GM13976 (cell line): ENCODE measurements around the gene GPR37.

Experiments used
- DNase-seq: peaks from one replicate; pipeline ENCODE4 v3.0.0; 2012; ENCODE audit warnings: low spot score
- in situ Hi-C: fragments of 300-500 bp; cut with MboI; formaldehyde crosslinking; loops from one replicate; pipeline ENCODE4 v1.12.0; 2022; ENCODE audit warnings: low sequenced_read_pairs, mixed read lengths, inconsistent platforms; ENCODE audit not compliant: unreplicated experiment
- TF ChIP-seq, protein P1 (sequence below): IDR thresholded peaks from 2 replicates; pipeline ENCODE4 v1.5.1; 2012; ENCODE audit warnings: borderline replicate concordance, mild to moderate bottlenecking; ENCODE audit not compliant: insufficient read depth; ENCODE audit errors: extremely low read depth, missing control alignments, control extremely low read depth

The GPR37 gene, protein sequence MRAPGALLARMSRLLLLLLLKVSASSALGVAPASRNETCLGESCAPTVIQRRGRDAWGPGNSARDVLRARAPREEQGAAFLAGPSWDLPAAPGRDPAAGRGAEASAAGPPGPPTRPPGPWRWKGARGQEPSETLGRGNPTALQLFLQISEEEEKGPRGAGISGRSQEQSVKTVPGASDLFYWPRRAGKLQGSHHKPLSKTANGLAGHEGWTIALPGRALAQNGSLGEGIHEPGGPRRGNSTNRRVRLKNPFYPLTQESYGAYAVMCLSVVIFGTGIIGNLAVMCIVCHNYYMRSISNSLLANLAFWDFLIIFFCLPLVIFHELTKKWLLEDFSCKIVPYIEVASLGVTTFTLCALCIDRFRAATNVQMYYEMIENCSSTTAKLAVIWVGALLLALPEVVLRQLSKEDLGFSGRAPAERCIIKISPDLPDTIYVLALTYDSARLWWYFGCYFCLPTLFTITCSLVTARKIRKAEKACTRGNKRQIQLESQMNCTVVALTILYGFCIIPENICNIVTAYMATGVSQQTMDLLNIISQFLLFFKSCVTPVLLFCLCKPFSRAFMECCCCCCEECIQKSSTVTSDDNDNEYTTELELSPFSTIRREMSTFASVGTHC

DNA sequence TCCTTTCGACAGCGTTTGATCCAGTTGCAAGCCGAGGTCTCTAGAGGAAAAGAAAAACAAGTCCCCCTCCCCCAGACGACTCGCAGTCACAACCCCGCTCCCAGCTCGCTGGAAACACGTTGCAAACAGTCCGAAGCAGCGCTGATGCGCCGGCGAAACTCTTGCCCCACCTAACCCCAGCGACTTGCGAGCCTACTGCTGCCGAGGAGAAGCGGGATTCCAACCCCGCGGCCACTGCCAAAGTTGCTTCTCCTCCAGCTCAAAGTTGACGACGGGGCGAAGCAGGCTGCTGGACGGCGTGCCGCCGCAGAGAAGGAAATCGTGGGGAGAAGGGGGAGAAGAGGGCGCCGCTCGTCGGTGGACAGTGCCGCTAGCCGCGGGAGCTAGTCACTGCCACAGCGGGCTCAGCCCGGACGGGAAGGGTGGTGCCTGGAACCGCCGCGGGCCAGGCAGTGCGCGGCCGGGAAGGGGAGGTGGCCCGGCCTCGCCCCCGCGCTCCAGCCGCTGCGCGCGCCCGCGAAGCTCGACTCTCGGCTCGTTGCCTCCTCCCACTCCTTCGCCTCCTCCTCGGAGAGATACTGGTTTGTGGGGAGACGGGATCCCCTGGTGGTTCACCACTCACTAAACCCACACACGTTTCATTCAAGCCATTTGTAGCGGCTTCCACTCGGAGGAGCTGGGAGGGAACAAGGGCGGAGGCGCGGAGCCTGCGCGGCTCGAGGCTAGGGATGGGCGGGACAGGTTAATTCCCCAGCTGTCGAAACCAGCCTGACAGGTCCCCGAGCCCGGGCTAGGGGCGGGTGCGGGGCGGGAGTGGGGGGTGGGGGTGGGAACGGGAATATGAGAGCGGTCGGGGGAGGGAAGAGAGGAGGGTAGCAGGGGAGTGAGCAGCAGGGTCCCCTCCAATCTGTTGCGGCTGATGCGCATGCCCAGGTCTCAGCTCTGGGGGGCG is at the start of gene GPR37:
Gene GPR37 (minus strand): TSS at position 392 of the 952 bp plus-strand sequence. CDS start 816 bp downstream, outside the sequence.
- TF ChIP-seq, protein P1, sequence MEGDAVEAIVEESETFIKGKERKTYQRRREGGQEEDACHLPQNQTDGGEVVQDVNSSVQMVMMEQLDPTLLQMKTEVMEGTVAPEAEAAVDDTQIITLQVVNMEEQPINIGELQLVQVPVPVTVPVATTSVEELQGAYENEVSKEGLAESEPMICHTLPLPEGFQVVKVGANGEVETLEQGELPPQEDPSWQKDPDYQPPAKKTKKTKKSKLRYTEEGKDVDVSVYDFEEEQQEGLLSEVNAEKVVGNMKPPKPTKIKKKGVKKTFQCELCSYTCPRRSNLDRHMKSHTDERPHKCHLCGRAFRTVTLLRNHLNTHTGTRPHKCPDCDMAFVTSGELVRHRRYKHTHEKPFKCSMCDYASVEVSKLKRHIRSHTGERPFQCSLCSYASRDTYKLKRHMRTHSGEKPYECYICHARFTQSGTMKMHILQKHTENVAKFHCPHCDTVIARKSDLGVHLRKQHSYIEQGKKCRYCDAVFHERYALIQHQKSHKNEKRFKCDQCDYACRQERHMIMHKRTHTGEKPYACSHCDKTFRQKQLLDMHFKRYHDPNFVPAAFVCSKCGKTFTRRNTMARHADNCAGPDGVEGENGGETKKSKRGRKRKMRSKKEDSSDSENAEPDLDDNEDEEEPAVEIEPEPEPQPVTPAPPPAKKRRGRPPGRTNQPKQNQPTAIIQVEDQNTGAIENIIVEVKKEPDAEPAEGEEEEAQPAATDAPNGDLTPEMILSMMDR = no peak
- peak; percentile 75 for DNase-seq
- in situ Hi-C loops = no loop called here

DNA sequence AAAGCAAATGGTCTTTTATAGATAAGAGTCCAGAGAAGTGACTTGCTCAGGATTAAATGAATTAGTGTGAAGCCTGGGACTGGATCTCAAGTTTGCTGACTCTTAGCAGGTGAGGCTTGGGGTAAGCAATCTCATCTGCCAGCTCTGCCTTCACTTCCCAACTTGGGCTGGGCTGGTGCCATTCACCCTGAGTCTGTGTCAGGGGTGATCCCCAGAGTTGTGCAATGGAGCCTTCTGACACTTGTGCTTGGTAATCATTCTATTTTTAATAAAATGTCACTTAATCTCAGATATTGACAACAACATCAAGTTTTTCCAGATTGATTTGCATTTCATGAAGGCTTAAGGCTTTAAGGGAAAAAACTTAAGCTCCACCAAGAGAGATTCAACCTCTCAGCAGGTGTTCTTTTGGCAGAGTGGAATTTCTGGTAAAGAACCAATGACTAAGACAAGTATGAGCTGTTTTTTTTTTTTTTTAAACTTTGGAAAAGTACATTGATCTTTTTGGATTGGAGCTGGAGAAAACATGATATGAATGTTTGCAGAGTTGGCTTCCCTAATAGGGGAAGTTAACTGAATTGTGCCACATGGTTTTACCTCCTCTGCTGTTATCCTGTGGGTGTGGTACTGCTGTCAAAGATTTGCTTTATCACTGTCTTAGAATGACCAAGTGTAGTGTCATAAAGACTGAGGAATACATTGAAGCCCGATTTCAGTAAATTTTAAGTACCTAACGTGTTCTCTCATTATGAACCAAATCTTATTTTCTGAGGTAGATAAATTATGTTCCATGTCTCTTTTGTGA is 48.6 kb upstream of the GPR37 start:
- in situ Hi-C loops = no loop called here
- TF ChIP-seq, protein P1 = no peak
- no peak for DNase-seq

DNA sequence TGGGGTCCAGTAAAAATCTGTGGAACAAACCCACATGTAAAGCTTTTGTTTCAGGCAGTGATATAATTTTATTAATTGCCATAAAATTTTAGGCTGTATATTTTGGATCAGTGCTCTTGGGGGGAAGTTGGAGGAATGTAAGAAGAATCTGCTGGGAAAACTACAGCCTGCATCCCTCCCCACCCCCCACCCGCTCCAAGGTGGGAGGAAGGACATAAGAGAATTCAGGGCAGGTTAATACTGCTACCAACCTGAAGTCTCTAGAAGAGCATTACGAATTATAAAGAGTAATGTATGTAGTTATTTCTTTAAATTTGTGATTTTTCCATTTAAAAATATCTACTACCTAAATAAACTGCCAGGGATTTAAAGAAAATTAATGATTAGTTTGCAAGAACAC is 47.2 kb upstream of the GPR37 start:
- DNase-seq = no peak
- in situ Hi-C loops = no loop called here
- TF ChIP-seq, protein P1 = no peak

DNA sequence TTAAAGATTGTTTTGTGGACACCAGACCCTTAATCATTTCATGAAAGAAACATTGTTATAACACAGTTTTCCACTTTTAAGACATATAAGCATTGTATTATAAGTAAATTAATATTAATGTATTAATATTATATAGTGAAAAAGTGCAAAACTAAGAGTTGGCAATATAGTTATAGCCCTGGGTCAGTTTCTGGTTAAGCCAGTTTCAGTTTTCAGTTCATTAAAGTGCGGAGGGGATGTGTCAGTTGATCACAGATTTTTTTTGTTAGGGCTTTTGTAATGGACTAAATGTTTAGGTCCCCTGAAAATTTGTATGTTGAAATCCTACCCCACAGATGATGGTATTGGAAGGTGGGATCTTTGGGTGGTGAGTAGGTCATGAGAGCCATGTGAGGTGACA is 45.7 kb upstream of the GPR37 start:
- TF ChIP-seq, protein P1 = no peak
- in situ Hi-C loops = no loop called here
- no peak for DNase-seq

DNA sequence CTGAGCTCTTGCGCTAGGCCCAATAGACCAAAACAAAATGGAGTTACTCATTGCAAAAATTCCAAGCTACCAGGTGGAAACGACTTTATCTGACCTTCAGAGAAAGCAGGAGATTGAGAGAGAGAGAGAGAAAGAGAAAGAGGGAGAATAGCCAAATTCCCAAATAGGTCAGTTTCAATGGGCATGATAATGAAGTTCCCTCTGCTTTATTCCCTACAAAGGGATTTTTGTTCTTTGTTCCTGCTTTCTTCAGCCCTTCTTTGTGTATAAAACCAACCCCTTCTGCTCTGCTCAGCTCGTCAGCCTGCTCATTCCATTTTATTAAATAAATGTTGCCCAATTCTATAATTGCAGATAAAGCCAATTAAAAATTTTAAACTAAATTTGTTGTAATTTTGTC is 45.0 kb upstream of the GPR37 start:
- DNase-seq = no peak
- in situ Hi-C loops = no loop called here
- TF ChIP-seq, protein P1 = no peak

DNA sequence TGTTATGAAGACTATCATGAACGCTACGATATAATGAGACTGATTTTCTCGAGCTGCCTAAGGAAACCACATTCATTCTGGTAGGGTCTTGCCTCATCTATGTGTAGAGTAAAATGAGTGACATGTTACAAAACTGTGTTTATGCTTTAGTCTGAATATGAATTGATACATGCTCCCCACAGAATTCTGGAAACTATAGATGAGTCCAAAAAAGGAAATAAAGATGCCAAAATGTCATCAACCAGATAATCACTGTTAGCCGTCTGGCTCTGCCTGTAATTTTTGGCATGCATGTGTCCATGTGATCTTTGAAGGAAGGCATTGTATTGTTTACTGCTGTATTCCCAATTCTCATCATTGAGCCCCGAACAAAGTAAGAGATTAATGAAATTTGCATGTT is 42.6 kb upstream of the GPR37 start:
- in situ Hi-C loops = no loop called here
- TF ChIP-seq, protein P1 = no peak
- no peak for DNase-seq
